ENCODE measurements around the gene PCBP3.

The PCBP3 gene

DNA sequence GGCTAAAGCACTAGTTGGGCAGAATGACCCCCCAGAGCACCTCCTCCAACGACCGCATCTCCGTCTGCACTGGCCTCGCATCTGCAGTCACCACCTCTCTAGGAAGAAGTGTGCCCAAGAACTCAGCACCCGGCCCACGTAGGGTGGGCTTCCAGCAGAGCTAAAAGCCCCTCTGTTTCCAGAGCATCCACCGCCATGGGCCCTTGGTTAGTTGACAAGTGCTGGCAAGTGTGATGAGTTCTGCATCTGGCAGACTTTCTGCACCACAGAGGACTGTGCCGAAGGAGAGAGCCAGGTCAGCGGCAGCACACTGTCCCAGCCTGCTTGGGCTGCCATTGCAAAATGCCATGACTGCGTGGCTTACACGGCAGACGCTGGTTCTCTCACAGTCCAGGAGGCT is 261.7 kb downstream of the PCBP3 start:
- DNase-seq (ENCODE audit: low read depth), result no peak
- TF ChIP-seq, protein P1, sequence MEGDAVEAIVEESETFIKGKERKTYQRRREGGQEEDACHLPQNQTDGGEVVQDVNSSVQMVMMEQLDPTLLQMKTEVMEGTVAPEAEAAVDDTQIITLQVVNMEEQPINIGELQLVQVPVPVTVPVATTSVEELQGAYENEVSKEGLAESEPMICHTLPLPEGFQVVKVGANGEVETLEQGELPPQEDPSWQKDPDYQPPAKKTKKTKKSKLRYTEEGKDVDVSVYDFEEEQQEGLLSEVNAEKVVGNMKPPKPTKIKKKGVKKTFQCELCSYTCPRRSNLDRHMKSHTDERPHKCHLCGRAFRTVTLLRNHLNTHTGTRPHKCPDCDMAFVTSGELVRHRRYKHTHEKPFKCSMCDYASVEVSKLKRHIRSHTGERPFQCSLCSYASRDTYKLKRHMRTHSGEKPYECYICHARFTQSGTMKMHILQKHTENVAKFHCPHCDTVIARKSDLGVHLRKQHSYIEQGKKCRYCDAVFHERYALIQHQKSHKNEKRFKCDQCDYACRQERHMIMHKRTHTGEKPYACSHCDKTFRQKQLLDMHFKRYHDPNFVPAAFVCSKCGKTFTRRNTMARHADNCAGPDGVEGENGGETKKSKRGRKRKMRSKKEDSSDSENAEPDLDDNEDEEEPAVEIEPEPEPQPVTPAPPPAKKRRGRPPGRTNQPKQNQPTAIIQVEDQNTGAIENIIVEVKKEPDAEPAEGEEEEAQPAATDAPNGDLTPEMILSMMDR (IDR thresholded peaks at IDR 0.05; ENCODE audit: low read depth, low read length), result no peak
- TF ChIP-seq MYC (IDR thresholded peaks at IDR 0.05; ENCODE audit: low read depth, low read length) (no peak), POLR2A (IDR thresholded peaks at IDR 0.05; ENCODE audit: extremely low read depth, insufficient read length) (no peak)
- TF ChIP-seq, protein P2, sequence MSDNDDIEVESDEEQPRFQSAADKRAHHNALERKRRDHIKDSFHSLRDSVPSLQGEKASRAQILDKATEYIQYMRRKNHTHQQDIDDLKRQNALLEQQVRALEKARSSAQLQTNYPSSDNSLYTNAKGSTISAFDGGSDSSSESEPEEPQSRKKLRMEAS (IDR thresholded peaks at IDR 0.05; ENCODE audit: low read depth, low read length), result no peak

DNA sequence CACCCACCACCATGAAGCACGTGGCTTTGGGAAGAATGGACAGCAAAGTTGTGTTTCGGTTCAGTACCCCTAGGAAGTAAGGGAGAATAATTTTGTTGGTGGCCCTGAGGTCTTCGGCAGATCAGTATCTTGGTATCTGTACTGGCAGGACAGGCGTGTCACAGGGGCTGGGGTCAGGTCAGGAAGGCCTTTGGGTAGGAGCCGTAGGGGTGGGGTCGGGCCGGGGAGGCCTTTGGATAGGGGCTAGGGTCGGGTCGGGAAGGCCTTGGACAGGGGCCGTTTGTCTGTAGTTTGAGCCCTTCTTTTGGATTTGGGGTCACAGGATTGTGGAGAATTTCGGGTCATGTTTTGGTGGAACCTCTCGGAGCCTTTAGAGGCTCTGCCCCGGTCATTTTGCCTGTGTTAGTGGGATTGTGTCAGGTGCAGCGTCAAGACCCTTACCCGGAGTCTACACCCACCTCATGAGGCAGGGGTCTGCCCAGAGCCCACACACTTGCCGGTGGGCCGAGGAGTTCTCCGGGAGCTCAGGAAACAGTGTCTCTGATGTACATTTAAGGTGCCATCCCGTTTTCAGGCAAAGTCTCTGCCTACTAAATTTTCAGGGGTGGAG is 262.8 kb downstream of the PCBP3 start:
- no peak overlapping the region for H3K4me3 ChIP-seq (ENCODE audit: low read depth, low read length)
- TF ChIP-seq POLR2A (IDR thresholded peaks at IDR 0.05; ENCODE audit: extremely low read depth, insufficient read length) (no peak), MYC (IDR thresholded peaks at IDR 0.05; ENCODE audit: low read depth, low read length) (no peak)
- TF ChIP-seq, protein P1 (IDR thresholded peaks at IDR 0.05; ENCODE audit: low read depth, low read length), result no peak
- TF ChIP-seq, protein P2 (IDR thresholded peaks at IDR 0.05; ENCODE audit: low read depth, low read length), result no peak
- no peak for DNase-seq (ENCODE audit: low read depth)

More for the DNA sequence above, 261.7 kb downstream of the PCBP3 start:
- no peak overlapping the region for H3K4me3 ChIP-seq (ENCODE audit: low read depth, low read length)

DNA sequence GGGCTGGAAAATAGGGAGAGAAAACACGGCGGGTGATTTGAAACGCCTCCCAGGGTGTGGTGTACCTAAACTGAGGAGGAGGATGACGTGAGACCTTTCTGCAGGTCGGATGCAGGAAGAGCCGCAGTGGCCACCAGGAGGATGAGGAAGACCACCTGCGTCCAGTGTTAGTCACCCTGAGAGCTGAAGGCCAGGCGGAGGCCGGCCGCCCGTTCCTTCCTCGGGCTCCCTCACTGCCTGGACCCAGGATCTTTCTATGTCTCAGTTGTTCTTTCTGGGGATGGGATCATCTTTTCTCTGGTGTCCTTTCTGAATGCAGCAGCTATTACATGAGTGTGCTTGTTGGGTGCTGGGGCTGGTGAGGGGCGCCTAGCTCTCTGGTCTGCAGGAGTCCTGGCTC is 263.3 kb downstream of the PCBP3 start:
- TF ChIP-seq, protein P1 (IDR thresholded peaks at IDR 0.05; ENCODE audit: low read depth, low read length), result no peak
- TF ChIP-seq, protein P2 (IDR thresholded peaks at IDR 0.05; ENCODE audit: low read depth, low read length), result no peak
- TF ChIP-seq MYC (IDR thresholded peaks at IDR 0.05; ENCODE audit: low read depth, low read length), result no peak
- no peak for TF ChIP-seq POLR2A (IDR thresholded peaks at IDR 0.05; ENCODE audit: extremely low read depth, insufficient read length)
- H3K4me3 ChIP-seq (ENCODE audit: low read depth, low read length), result no peak overlapping the region
- DNase-seq (ENCODE audit: low read depth), result no peak

DNA sequence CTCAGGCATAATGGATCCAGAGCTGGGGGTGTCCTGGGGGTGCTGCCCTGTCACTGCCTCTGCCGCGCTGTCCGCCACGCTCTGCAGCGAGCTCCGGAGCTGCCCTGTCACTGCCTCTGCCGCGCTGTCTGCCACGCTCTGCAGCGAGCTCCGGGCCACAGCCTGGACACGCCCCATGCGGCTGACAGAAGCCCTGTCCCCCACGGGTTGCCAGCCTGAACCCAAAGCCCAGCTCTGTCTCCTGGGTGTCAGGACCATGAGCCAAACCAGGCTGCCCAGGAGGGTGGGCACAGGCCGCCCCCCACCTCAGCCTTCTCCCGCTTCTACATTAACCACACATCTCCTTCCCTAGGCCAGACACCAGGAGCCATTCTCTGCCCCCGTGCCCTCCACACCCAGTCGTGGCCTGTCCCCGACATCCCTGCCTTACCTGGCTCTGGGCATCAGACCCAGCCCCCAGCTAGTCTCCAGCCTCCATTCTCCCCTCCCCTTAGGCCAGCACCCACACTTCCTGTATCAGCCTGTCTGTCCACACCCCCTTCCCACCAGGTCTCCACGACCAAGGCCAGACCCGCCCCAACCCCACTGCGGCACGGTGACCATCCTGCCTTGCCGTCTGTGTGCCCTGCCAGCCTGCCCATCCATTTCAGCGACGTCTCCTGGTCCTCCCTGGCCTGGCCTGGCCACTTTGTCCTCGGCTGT is 265.2 kb downstream of the PCBP3 start:
- no peak overlapping the region for H3K4me3 ChIP-seq (ENCODE audit: low read depth, low read length)
- TF ChIP-seq, protein P1 (IDR thresholded peaks at IDR 0.05; ENCODE audit: low read depth, low read length), result no peak
- TF ChIP-seq MYC (IDR thresholded peaks at IDR 0.05; ENCODE audit: low read depth, low read length) (no peak), POLR2A (IDR thresholded peaks at IDR 0.05; ENCODE audit: extremely low read depth, insufficient read length) (no peak)
- TF ChIP-seq, protein P2 (IDR thresholded peaks at IDR 0.05; ENCODE audit: low read depth, low read length), result no peak
- no peak for DNase-seq (ENCODE audit: low read depth)

DNA sequence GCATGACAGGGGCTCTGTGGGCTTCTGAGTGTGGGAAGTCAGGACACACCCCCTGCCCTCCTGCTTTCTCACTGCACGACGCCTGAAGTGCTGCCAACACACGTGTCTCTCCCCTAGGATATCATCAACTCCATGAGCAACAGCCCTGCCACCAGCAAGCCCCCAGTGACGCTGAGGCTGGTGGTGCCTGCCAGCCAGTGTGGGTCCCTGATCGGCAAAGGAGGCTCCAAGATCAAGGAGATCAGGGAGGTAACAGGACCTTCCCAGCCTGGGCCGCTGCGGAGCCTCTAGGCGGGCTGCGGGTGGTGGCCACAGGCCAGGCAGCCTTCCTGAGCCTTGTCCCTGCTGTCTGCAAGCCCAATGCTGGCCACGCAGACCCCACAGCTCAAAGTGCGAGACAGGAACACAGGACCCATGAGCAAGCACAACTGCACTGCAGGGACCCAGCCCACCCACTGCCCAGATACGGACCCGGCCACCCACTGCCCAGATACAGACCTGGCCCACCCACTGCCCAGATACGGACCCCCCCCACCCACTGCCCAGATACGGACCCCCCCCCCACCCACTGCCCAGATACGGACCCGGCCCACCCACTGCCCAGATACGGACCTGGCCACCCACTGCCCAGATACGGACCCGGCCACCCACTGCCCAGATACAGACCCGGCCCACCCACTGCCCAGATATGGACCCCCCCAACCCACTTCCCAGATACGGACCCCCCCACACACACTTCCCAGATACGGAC is 265.9 kb downstream of the PCBP3 start:
- TF ChIP-seq, protein P1 (IDR thresholded peaks at IDR 0.05; ENCODE audit: low read depth, low read length), result no peak
- TF ChIP-seq MYC (IDR thresholded peaks at IDR 0.05; ENCODE audit: low read depth, low read length) (no peak), POLR2A (IDR thresholded peaks at IDR 0.05; ENCODE audit: extremely low read depth, insufficient read length) (no peak)
- TF ChIP-seq, protein P2 (IDR thresholded peaks at IDR 0.05; ENCODE audit: low read depth, low read length), result no peak
- no peak overlapping the region for H3K4me3 ChIP-seq (ENCODE audit: low read depth, low read length)
- no peak for DNase-seq (ENCODE audit: low read depth)
